ENCODE results near the gene GSTA1. TPM values are rescaled to one million over a fixed set of nuclear protein-coding genes. Genes with fewer than 3 reads are reported as not detected.
"Not testable (repeated sequence)": the region's sequence is repeated elsewhere in the genome, so short reads cannot be mapped to it uniquely, and the experiment has no call there.

The GSTA1 gene
- polyA plus RNA-seq, 6 donors from 2014 or later: not detected

GRCh38 chr6:52760105-52760765 lies 43.4 kb downstream of the GSTA1 start:
- no peak overlapping the region for H3K27ac Mint-ChIP-seq
- no peak for DNase-seq
- ATAC-seq (ENCODE audit: low read depth in 2 of 2): no peak
- no peaks in the 10 kb centered on the region for H3K9me3 Mint-ChIP-seq
- no peaks in the 10 kb centered on the region for H3K36me3 Mint-ChIP-seq
- no peak overlapping the region for H3K4me3 Mint-ChIP-seq
- peaks cover 0 to 26% (median 14%) of the 10 kb centered on the region in 3 donors for H3K27me3 Mint-ChIP-seq
- H3K4me1 Mint-ChIP-seq: no peaks in the 10 kb centered on the region

- H3K36me3 Mint-ChIP-seq: no peaks in the 10 kb centered on the region
- H3K27me3 Mint-ChIP-seq: peaks cover 5 to 19% (median 9%) of the 10 kb centered on the region in 3 donors
- H3K27ac Mint-ChIP-seq: no peak overlapping the region
- no peaks in the 10 kb centered on the region for H3K4me1 Mint-ChIP-seq
- ATAC-seq (ENCODE audit: low read depth in 2 of 2) (no peak), DNase-seq (no peak)
- H3K9me3 Mint-ChIP-seq: peaks cover 0 to 3% (median 0%) of the 10 kb centered on the region in 7 donors
- H3K4me3 Mint-ChIP-seq: no peak overlapping the region
These were observed 44.5 kb downstream of the GSTA1 start for GRCh38 chr6:52759085-52759484.

GRCh38 chr6:52757651-52758338 lies 45.8 kb downstream of the GSTA1 start:
- not testable (repeated sequence) for ATAC-seq (ENCODE audit: low read depth in 2 of 2); DNase-seq; H3K27ac Mint-ChIP-seq; H3K9me3 Mint-ChIP-seq; H3K36me3 Mint-ChIP-seq; H3K4me3 Mint-ChIP-seq; H3K4me1 Mint-ChIP-seq
- peaks cover 5 to 17% (median 6%) of the 10 kb centered on the region in 3 donors for H3K27me3 Mint-ChIP-seq

- Mint-ChIP-seq H3K36me3 (no peaks in the 10 kb centered on the region), H3K9me3 (peaks cover 3 to 14% (median 7%) of the 10 kb centered on the region in 7 donors), H3K27me3 (peaks cover 8 to 16% (median 10%) of the 10 kb centered on the region in 3 donors), H3K4me3 (no peak overlapping the region), H3K4me1 (no peaks in the 10 kb centered on the region), H3K27ac (no peak overlapping the region)
- no peak for ATAC-seq (ENCODE audit: low read depth in 2 of 2)
- DNase-seq: no peak
These were observed 49.2 kb downstream of the GSTA1 start for GRCh38 chr6:52754443-52754842.

GRCh38 chr6:52753137-52753536 lies 50.5 kb downstream of the GSTA1 start:
- peaks cover 3 to 14% (median 7%) of the 10 kb centered on the region in 7 donors for H3K9me3 Mint-ChIP-seq
- H3K4me3 Mint-ChIP-seq; ATAC-seq (ENCODE audit: low read depth in 2 of 2); DNase-seq; H3K36me3 Mint-ChIP-seq; H3K27ac Mint-ChIP-seq; H3K4me1 Mint-ChIP-seq: not testable (repeated sequence)
- peaks cover 8 to 13% (median 11%) of the 10 kb centered on the region in 3 donors for H3K27me3 Mint-ChIP-seq

- H3K27ac Mint-ChIP-seq: no peak overlapping the region
- no peak overlapping the region for H3K4me3 Mint-ChIP-seq
These were observed 51.3 kb downstream of the GSTA1 start for GRCh38 chr6:52752310-52752709.

GRCh38 chr6:52749556-52750152 lies 54.0 kb downstream of the GSTA1 start:
- H3K4me3 Mint-ChIP-seq: no peak overlapping the region
- DNase-seq: no peak
- H3K36me3 Mint-ChIP-seq: no peaks in the 10 kb centered on the region
- no peak for ATAC-seq (ENCODE audit: low read depth in 2 of 2)
- no peaks in the 10 kb centered on the region for H3K4me1 Mint-ChIP-seq
- H3K9me3 Mint-ChIP-seq: peaks cover 3 to 14% (median 7%) of the 10 kb centered on the region in 7 donors
- H3K27ac Mint-ChIP-seq: peak overlapping the region in 1 of 6 donors; percentile 39
- peaks cover 11 to 23% (median 17%) of the 10 kb centered on the region in 3 donors for H3K27me3 Mint-ChIP-seq

More at GRCh38 chr6:52752310-52752709, 51.3 kb downstream of the GSTA1 start:
- Mint-ChIP-seq H3K9me3 (peaks cover 3 to 14% (median 7%) of the 10 kb centered on the region in 7 donors), H3K36me3 (no peaks in the 10 kb centered on the region), H3K4me1 (no peaks in the 10 kb centered on the region), H3K27me3 (peaks cover 8 to 13% (median 11%) of the 10 kb centered on the region in 3 donors)
- DNase-seq: no peak
- no peak for ATAC-seq (ENCODE audit: low read depth in 2 of 2)

GRCh38 chr6:52747301-52747700 lies 56.3 kb downstream of the GSTA1 start:
- H3K27me3 Mint-ChIP-seq: peaks cover 20 to 36% (median 27%) of the 10 kb centered on the region in 3 donors
- H3K9me3 Mint-ChIP-seq: peaks cover 3 to 12% (median 7%) of the 10 kb centered on the region in 7 donors
- not testable (repeated sequence) for H3K4me1 Mint-ChIP-seq; H3K27ac Mint-ChIP-seq; H3K4me3 Mint-ChIP-seq; H3K36me3 Mint-ChIP-seq; DNase-seq; ATAC-seq (ENCODE audit: low read depth in 2 of 2)

- DNase-seq: no peak
- H3K4me1 Mint-ChIP-seq: no peaks in the 10 kb centered on the region
- no peak overlapping the region for H3K4me3 Mint-ChIP-seq
- no peak overlapping the region for H3K27ac Mint-ChIP-seq
- peaks cover 19 to 32% (median 22%) of the 10 kb centered on the region in 3 donors for H3K27me3 Mint-ChIP-seq
- H3K9me3 Mint-ChIP-seq: peaks cover 3 to 14% (median 5%) of the 10 kb centered on the region in 7 donors
- no peak for ATAC-seq (ENCODE audit: low read depth in 2 of 2)
- H3K36me3 Mint-ChIP-seq: no peaks in the 10 kb centered on the region
These were observed 57.4 kb downstream of the GSTA1 start for GRCh38 chr6:52746213-52746612.

- Mint-ChIP-seq H3K27me3 (peaks cover 15 to 34% (median 22%) of the 10 kb centered on the region in 3 donors), H3K4me1 (no peaks in the 10 kb centered on the region), H3K4me3 (no peak overlapping the region), H3K36me3 (peaks cover 0 to 2% of the 10 kb centered on the region in 2 donors), H3K27ac (peak overlapping the region in 1 of 6 donors; percentile 51), H3K9me3 (peaks cover under 1 to 15% (median 3%) of the 10 kb centered on the region in 7 donors)
- ATAC-seq (ENCODE audit: low read depth in 2 of 2) (no peak), DNase-seq (no peak)
These were observed 57.8 kb downstream of the GSTA1 start for GRCh38 chr6:52745764-52746201.

GRCh38 chr6:52741872-52742271 lies 61.7 kb downstream of the GSTA1 start:
- peaks cover 16 to 45% (median 26%) of the 10 kb centered on the region in 3 donors for H3K27me3 Mint-ChIP-seq
- no peak for DNase-seq
- no peak overlapping the region for H3K4me3 Mint-ChIP-seq
- no peaks in the 10 kb centered on the region for H3K4me1 Mint-ChIP-seq
- peaks cover 0 to 15% of the 10 kb centered on the region in 2 donors for H3K36me3 Mint-ChIP-seq
- H3K9me3 Mint-ChIP-seq: peaks cover 4 to 24% (median 11%) of the 10 kb centered on the region in 7 donors
- ATAC-seq (ENCODE audit: low read depth in 2 of 2): no peak
- no peak overlapping the region for H3K27ac Mint-ChIP-seq

Data from naive B cell (primary cell).